ENCODE results near the gene PRDM10. TPM values are rescaled to one million over a fixed set of nuclear protein-coding genes. Genes with fewer than 3 reads are reported as not detected.

Gene PRDM10
- total and polyA plus RNA-seq, 10 donors, result 1.6 to 16.2 (median 10.3) TPM

GRCh38 chr11:129929721-129930120 lies 72.9 kb downstream of the PRDM10 start:
- Histone ChIP-seq H3K27ac (peak overlapping the region in 4 of 8 donors; percentile 28 to 46 (median 40)), H3K36me3 (peaks cover 0 to 68% (median 17%) of the 10 kb centered on the region in 6 donors), H3K4me3 (no peak overlapping the region), H3K9me3 (no peaks in the 10 kb centered on the region), H3K27me3 (replicated peaks in 1 of 7) (no peaks in the 10 kb centered on the region), H3K4me1 (peaks cover 0 to 22% (median 0%) of the 10 kb centered on the region in 6 donors)
- intact Hi-C loops (cut with DNase I; ENCODE audit: low total_unique reads), result no loop called here
- no peak for DNase-seq
- 56 to 91% (median 77%) methylated on average over 2 of the region's 2 CpGs for WGBS, 5 donors
- TF ChIP-seq POLR2A (IDR thresholded peaks at IDR 0.05) (no peak), POLR2AphosphoS5 (IDR thresholded peaks at IDR 0.05) (no peak), CTCF (IDR thresholded peaks at IDR 0.05 in 8 of 11, conservative IDR thresholded peaks at IDR 0.05 in 3 of 11) (no peak)

- WGBS, 5 donors, result 84 to 94% (median 88%) methylated on average over 3 of the region's 3 CpGs
- intact Hi-C loops (cut with DNase I; ENCODE audit: low total_unique reads), result no loop called here
- no peak for TF ChIP-seq CTCF (IDR thresholded peaks at IDR 0.05 in 8 of 11, conservative IDR thresholded peaks at IDR 0.05 in 3 of 11)
- TF ChIP-seq POLR2A (IDR thresholded peaks at IDR 0.05), result no peak
- no peak for TF ChIP-seq POLR2AphosphoS5 (IDR thresholded peaks at IDR 0.05)
- H3K27ac ChIP-seq, result peak overlapping the region in 1 of 8 donors; percentile 45
- H3K36me3 ChIP-seq, result peaks cover 0 to 67% (median 18%) of the 10 kb centered on the region in 6 donors
- H3K27me3 ChIP-seq (replicated peaks in 1 of 7), result no peaks in the 10 kb centered on the region
- no peak for DNase-seq
- H3K4me1 ChIP-seq, result peaks cover 0 to 22% (median 0%) of the 10 kb centered on the region in 6 donors
- H3K9me3 ChIP-seq, result no peaks in the 10 kb centered on the region
- H3K4me3 ChIP-seq, result no peak overlapping the region
Measured at GRCh38 chr11:129928923-129929692, 73.5 kb downstream of the PRDM10 start.

- intact Hi-C loops (cut with DNase I; ENCODE audit: low total_unique reads), result loop anchor here (1.0 kb wide), 1 partner anchor 210 kb away; no protein-coding TSS in a partner anchor
- WGBS, 5 donors, result 91 to 96% (median 95%) methylated on average over 5 of the region's 5 CpGs
- TF ChIP-seq POLR2AphosphoS5 (IDR thresholded peaks at IDR 0.05) (no peak), CTCF (IDR thresholded peaks at IDR 0.05 in 8 of 11, conservative IDR thresholded peaks at IDR 0.05 in 3 of 11) (no peak), POLR2A (IDR thresholded peaks at IDR 0.05) (no peak)
Measured at GRCh38 chr11:129922674-129923073, 80.0 kb downstream of the PRDM10 start.

GRCh38 chr11:129918361-129918760 lies 84.3 kb downstream of the PRDM10 start:
- TF ChIP-seq POLR2AphosphoS5 (IDR thresholded peaks at IDR 0.05), result no peak
- no peak for TF ChIP-seq CTCF (IDR thresholded peaks at IDR 0.05 in 8 of 11, conservative IDR thresholded peaks at IDR 0.05 in 3 of 11)
- TF ChIP-seq POLR2A (IDR thresholded peaks at IDR 0.05), result no peak
- peaks cover 0 to 13% (median 2%) of the 10 kb centered on the region in 6 donors for H3K4me1 ChIP-seq
- H3K9me3 ChIP-seq, result no peaks in the 10 kb centered on the region
- H3K27ac ChIP-seq, result no peak overlapping the region
- no peak for DNase-seq
- peaks cover 3 to 95% (median 39%) of the 10 kb centered on the region in 6 donors for H3K36me3 ChIP-seq
- H3K4me3 ChIP-seq, result no peak overlapping the region
- intact Hi-C loops (cut with DNase I; ENCODE audit: low total_unique reads), result no loop called here
- 96 to 98% (median 96%) methylated on average over 22 of the region's 22 CpGs for WGBS, 5 donors
- no peaks in the 10 kb centered on the region for H3K27me3 ChIP-seq (replicated peaks in 1 of 7)

More at GRCh38 chr11:129922674-129923073, 80.0 kb downstream of the PRDM10 start:
- H3K27ac ChIP-seq, result no peak overlapping the region
- H3K27me3 ChIP-seq (replicated peaks in 1 of 7), result no peaks in the 10 kb centered on the region
- no peak for DNase-seq
- peaks cover 0 to 19% (median 2%) of the 10 kb centered on the region in 6 donors for H3K4me1 ChIP-seq
- peaks cover 0 to 70% (median 12%) of the 10 kb centered on the region in 6 donors for H3K36me3 ChIP-seq
- no peaks in the 10 kb centered on the region for H3K9me3 ChIP-seq
- no peak overlapping the region for H3K4me3 ChIP-seq
